Heart right ventricle (tissue), 16 donors: ENCODE data around the gene CEP95. TPM values are rescaled to one million over a fixed set of nuclear protein-coding genes. Genes with fewer than 3 reads are reported as not detected.
"Not testable (repeated sequence)": the region's sequence is repeated elsewhere in the genome, so short reads cannot be mapped to it uniquely, and the experiment has no call there.

Source experiments
- ATAC-seq, 8 donors: fragments of 200-7000 bp; cut with Tn5 transposase; one replicate each; pipeline ENCODE4 v1.9.1; 2020; ENCODE audit warnings: mild to moderate bottlenecking in 8 of 8, moderate library complexity in 8 of 8, moderate number of reproducible peaks in 1 of 8
- DNase-seq, 2 donors: peaks; one replicate each; pipeline ENCODE4 v3.0.0-alpha.2; 2020
- H3K27ac ChIP-seq, 10 donors: fragments of 200-600 bp; sonication (generic) in 2 of 10; one replicate each; pipeline versions ENCODE4 v1.5.0 to v1.8.0; 2020 to 2022; ENCODE audit warnings: mild to moderate bottlenecking in 3 of 10
- H3K27me3 ChIP-seq, 7 donors: fragments of 200-600 bp; one replicate each; pipeline ENCODE4 v1.8.0; 2021 to 2022; ENCODE audit warnings: mild to moderate bottlenecking in 2 of 7
- H3K36me3 ChIP-seq, 9 donors: fragments of 200-600 bp; sonication (generic) in 1 of 9; one replicate each; pipeline versions ENCODE4 v1.5.0 to v1.8.0; 2020 to 2022; ENCODE audit warnings: mild to moderate bottlenecking in 2 of 9
- H3K4me1 ChIP-seq, 9 donors: fragments of 200-600 bp; sonication (generic) in 1 of 9; one replicate each; pipeline versions ENCODE4 v1.5.0 to v1.8.0; 2020 to 2022; ENCODE audit warnings: mild to moderate bottlenecking in 4 of 9
- H3K4me3 ChIP-seq, 10 donors: fragments of 200-600 bp; sonication (generic) in 2 of 10; one replicate each; pipeline versions ENCODE4 v1.5.0 to v1.8.0; 2020 to 2022; ENCODE audit warnings: mild to moderate bottlenecking in 7 of 10, moderate library complexity in 2 of 10
- H3K9me3 ChIP-seq, 11 donors: fragments of 200-600 bp in 10 of 11; sonication (generic) in 2 of 11; one replicate each; pipeline versions ENCODE4 v1.5.0 to v1.8.0; 2013 to 2022; ENCODE audit warnings: mild to moderate bottlenecking in 2 of 11, control low read depth in 1 of 11, moderate library complexity in 1 of 11
- CTCF ChIP-seq, 9 donors: fragments of 200-600 bp; sonication (generic) in 2 of 9; IDR thresholded peaks; one replicate each; pipeline versions ENCODE4 v1.5.0 to v1.8.0; 2021 to 2022; ENCODE audit warnings: antibody characterized with exemption in 9 of 9, mild to moderate bottlenecking in 5 of 9, moderate library complexity in 1 of 9
- WGBS, 2 donors: extraction: QIAGEN DNeasy Blood & Tissue Kit; methylation state at CpG; one replicate each; pipeline ENCODE4 v1.1.7; 2013; ENCODE audit warnings: inconsistent platforms in 1 of 2; 5-methylcytosine and 5-hydroxymethylcytosine counted together
- intact Hi-C, 10 donors: fragments of 100-400 bp; cut with DNase I; formaldehyde crosslinking; loops; one replicate each; pipeline versions ENCODE4 v1.11.1 to v1.14.2; 2022
- polyA plus RNA-seq, 2 donors: library from polyadenylated mRNA; stranded (reverse); fragments of 200-250 nt; gene quantifications; one replicate each; pipeline ENCODE4 v1.2.3, GENCODE V29; 2013
- total RNA-seq, 10 donors: library from RNA; stranded (reverse); fragmentation: NEBNext Ultra II Directional in 3 of 10; extraction: Animal tissue kit (Norgen Biotek cat#: 25700) in 3 of 10; gene quantifications; one replicate each; pipeline versions ENCODE4 v1.2.1 to v1.2.4, GENCODE V29; 2021 to 2023
- donor health status: Arrhythmogenic right ventricular cardiomyopathy.
- donor health status: ischemic (EF 13 %, LVEDD 7.1; RV severe dilation, severe dysfunction).
- donor health status: healthy with polysubstance abuse.
- donor health status: DM: no; HTN: yes; CAD: no.
- donor health status: DM: no; HTN: no; CAD: no.
- donor health status: ischemic (EF 25% LVEDD 6.9; RV normal size, moderate dysfunction).
- donor health status: ischemic (EF 25% LVEDD 5.7; RV mildly dilated, moderate dysfunction).
- donor health status: healthy.
- donor health status: DM: yes; HTN: yes; CAD: no.
- donor health status: Ischemic cardiomyopathy.
- donor health status: ischemic (EF 35%, LVEDD 5.7; RV mildly dilated, moderate dysfunction).
- donor health status: nonischemic (EF 11% LVEDD 7.7; RV severe dilation, severe dysfunction).
- donor health status: DM: yes; HTN: yes; CAD: no.
- donor health status: PGD.
- donor health status: ischemic (EF 29% LVEDD 5.4; RV normal size, mild dysfunction).
- donor health status: nonischemic (EF 23%, LVEDD 6.1; RV moderate dilation, normal function).

CEP95 gene
- total and polyA plus RNA-seq, 12 donors = 8.6 to 62.4 (median 14.6) TPM

GRCh38 chr17:64459284-64459747 is 47.5 kb upstream of the CEP95 start:
- no peak for TF ChIP-seq CTCF (IDR thresholded peaks at IDR 0.05)
- H3K36me3 ChIP-seq = peaks cover 0 to 62% (median 0%) of the 10 kb centered on the region in 9 donors
- H3K4me3 ChIP-seq = no peak overlapping the region
- H3K27me3 ChIP-seq = no peaks in the 10 kb centered on the region
- ATAC-seq (no peak), DNase-seq (no peak)
- no peaks in the 10 kb centered on the region for H3K9me3 ChIP-seq
- 93 to 94% methylated on average over 6 of the region's 6 CpGs for WGBS, 2 donors
- intact Hi-C loops = no loop called here
- no peak overlapping the region for H3K27ac ChIP-seq
- peaks cover 0 to 29% (median 10%) of the 10 kb centered on the region in 9 donors for H3K4me1 ChIP-seq

- DNase-seq, H3K9me3 ChIP-seq, H3K27me3 ChIP-seq, intact Hi-C loops, H3K27ac ChIP-seq, H3K4me3 ChIP-seq, ATAC-seq: not testable (repeated sequence)
- H3K36me3 ChIP-seq = peaks cover 0 to 62% (median 0%) of the 10 kb centered on the region in 9 donors
- H3K4me1 ChIP-seq = peaks cover 0 to 29% (median 10%) of the 10 kb centered on the region in 9 donors
- WGBS, 2 donors = 96 to 100% methylated on average over 7 of the region's 7 CpGs
Observed at GRCh38 chr17:64459818-64460217, 47.0 kb upstream of the CEP95 start.

GRCh38 chr17:64460955-64461354 is 45.8 kb upstream of the CEP95 start:
- DNase-seq (peak; percentile 21 to 45), ATAC-seq (peak in 7 of 8 donors; percentile 42 to 83 (median 61))
- Histone ChIP-seq H3K4me1 (peaks cover 0 to 28% (median 10%) of the 10 kb centered on the region in 9 donors), H3K27ac (peak overlapping the region in 5 of 10 donors; percentile 29 to 56 (median 39)), H3K9me3 (no peaks in the 10 kb centered on the region), H3K4me3 (peak overlapping the region in 1 of 10 donors; percentile 1), H3K27me3 (no peaks in the 10 kb centered on the region), H3K36me3 (peaks cover 0 to 70% (median 0%) of the 10 kb centered on the region in 9 donors)
- TF ChIP-seq CTCF (IDR thresholded peaks at IDR 0.05) = no peak
- WGBS, 2 donors = 49 to 56% methylated on average over 8 of the region's 8 CpGs
- intact Hi-C loops = no loop called here

GRCh38 chr17:64461788-64462187 is 45.0 kb upstream of the CEP95 start:
- Histone ChIP-seq H3K9me3 (no peaks in the 10 kb centered on the region), H3K4me3 (no peak overlapping the region), H3K4me1 (peaks cover 0 to 20% (median 8%) of the 10 kb centered on the region in 9 donors), H3K36me3 (peaks cover 0 to 79% (median 0%) of the 10 kb centered on the region in 9 donors), H3K27me3 (no peaks in the 10 kb centered on the region), H3K27ac (no peak overlapping the region)
- intact Hi-C loops = no loop called here
- TF ChIP-seq CTCF (IDR thresholded peaks at IDR 0.05) = no peak
- DNase-seq = no peak
- peak in 1 of 8 donors; percentile 46 for ATAC-seq
- 54 to 73% methylated on average over 6 of the region's 6 CpGs for WGBS, 2 donors

- TF ChIP-seq CTCF (IDR thresholded peaks at IDR 0.05) = no peak
- H3K9me3 ChIP-seq = no peaks in the 10 kb centered on the region
- WGBS, 2 donors = 68 to 70% methylated on average over 9 of the region's 9 CpGs
- H3K4me3 ChIP-seq = no peak overlapping the region
- no peak for DNase-seq
- peaks cover 0 to 93% (median 0%) of the 10 kb centered on the region in 9 donors for H3K36me3 ChIP-seq
- H3K27me3 ChIP-seq = no peaks in the 10 kb centered on the region
- ATAC-seq = no peak
- H3K4me1 ChIP-seq = peaks cover 0 to 5% (median 0%) of the 10 kb centered on the region in 9 donors
- intact Hi-C loops = no loop called here
- no peak overlapping the region for H3K27ac ChIP-seq
Observed at GRCh38 chr17:64466019-64466735, 40.6 kb upstream of the CEP95 start.

GRCh38 chr17:64466834-64467233 is 39.9 kb upstream of the CEP95 start:
- 74 to 86% methylated on average over 1 of the region's 1 CpG for WGBS, 2 donors
- DNase-seq, H3K27ac ChIP-seq, H3K9me3 ChIP-seq, H3K4me1 ChIP-seq, H3K4me3 ChIP-seq, ATAC-seq, intact Hi-C loops, H3K27me3 ChIP-seq: not testable (repeated sequence)
- H3K36me3 ChIP-seq = peaks cover 0 to 91% (median 0%) of the 10 kb centered on the region in 9 donors
